Mesendoderm (in vitro differentiated cells): Measurements from ENCODE around the gene AGBL4.

Experiments
- DNase-seq: peaks from one replicate; pipeline ENCODE4 v3.0.0; 2013
- H2AK5ac ChIP-seq: 2 replicates; pipeline ENCODE4 v1.6.1; 2013; ENCODE audit warnings: low read length, inconsistent platforms
- H2BK120ac ChIP-seq: 2 replicates; pipeline ENCODE4 v1.6.1; 2013; ENCODE audit warnings: low read depth, mild to moderate bottlenecking, low read length, moderate library complexity, mixed read lengths
- H2BK15ac ChIP-seq: replicated peaks from 2 replicates; pipeline ENCODE4 v1.6.1; 2013; ENCODE audit warnings: low read depth, mild to moderate bottlenecking, moderate library complexity
- H2BK5ac ChIP-seq: 2 replicates; pipeline ENCODE4 v1.6.1; 2013; ENCODE audit warnings: low read length, inconsistent platforms
- H3K18ac ChIP-seq: 2 replicates; pipeline ENCODE4 v1.6.1; 2013; ENCODE audit warnings: mild to moderate bottlenecking, low read length, mixed read lengths
- H3K23ac ChIP-seq: one replicate; pipeline ENCODE4 v1.6.1; 2013; ENCODE audit warnings: low read length
- H3K27ac ChIP-seq: 2 replicates; pipeline ENCODE4 v1.5.1; 2013; ENCODE audit warnings: low read depth, mild to moderate bottlenecking, inconsistent platforms, low read length, moderate library complexity
- H3K27me3 ChIP-seq: 2 replicates; pipeline ENCODE4 v1.6.1; 2013; ENCODE audit warnings: low read length, control low read depth, mild to moderate bottlenecking, inconsistent platforms; ENCODE audit not compliant: insufficient read depth, poor library complexity
- H3K36me3 ChIP-seq: 2 replicates; pipeline ENCODE4 v1.6.1; 2013; ENCODE audit warnings: low read length, inconsistent platforms; ENCODE audit not compliant: control insufficient read depth, insufficient read depth
- H3K4ac ChIP-seq: one replicate; pipeline ENCODE4 v1.6.1; 2013; ENCODE audit warnings: low read depth, mild to moderate bottlenecking, low read length, moderate library complexity
- H3K4me1 ChIP-seq: 2 replicates; pipeline ENCODE4 v1.6.1; 2013; ENCODE audit warnings: low read depth, low read length, inconsistent platforms; ENCODE audit not compliant: control insufficient read depth
- H3K4me2 ChIP-seq: 2 replicates; pipeline ENCODE4 v1.6.1; 2013; ENCODE audit warnings: low read length
- H3K4me3 ChIP-seq: 2 replicates; pipeline ENCODE4 v1.5.1; 2013; ENCODE audit warnings: mild to moderate bottlenecking, low read length
- H3K56ac ChIP-seq: one replicate; pipeline ENCODE4 v1.6.1; 2013; ENCODE audit warnings: low read length
- H3K79me1 ChIP-seq: 2 replicates; pipeline ENCODE4 v1.6.1; 2013; ENCODE audit warnings: low read length, inconsistent platforms
- H3K79me2 ChIP-seq: 2 replicates; pipeline ENCODE4 v1.6.1; 2013; ENCODE audit warnings: mild to moderate bottlenecking, low read length; ENCODE audit not compliant: control insufficient read depth, insufficient read depth
- H3K9ac ChIP-seq: 2 replicates; pipeline ENCODE4 v1.6.1; 2013; ENCODE audit warnings: low read length, inconsistent platforms
- H4K5ac ChIP-seq: one replicate; pipeline ENCODE4 v1.6.1; 2013; ENCODE audit warnings: low read length
- H4K8ac ChIP-seq: one replicate; pipeline ENCODE4 v1.6.1; 2013; ENCODE audit warnings: low read depth, mild to moderate bottlenecking, control low read depth, low read length, moderate library complexity
- WGBS: extraction: QIAGEN DNeasy Blood & Tissue Kit; methylation state at CpG from one replicate; pipeline ENCODE4 v1.1.7; 2013; ENCODE audit warnings: low lambda C conversion rate, missing lambda C conversion rate; ENCODE audit not compliant: insufficient coverage; ENCODE audit errors: extremely low coverage; 5-methylcytosine and 5-hydroxymethylcytosine counted together

AGBL4 gene

GRCh38 chr1:49213301-49213700 lies 810.5 kb downstream of the AGBL4 start:
- no peak overlapping the region for H4K5ac ChIP-seq
- H3K4ac ChIP-seq: no peak overlapping the region
- no peak overlapping the region for H3K27ac ChIP-seq
- H2BK120ac ChIP-seq: no peak overlapping the region
- H3K23ac ChIP-seq: no peak overlapping the region
- H3K27me3 ChIP-seq: no peaks in the 10 kb centered on the region
- no peak overlapping the region for H3K4me2 ChIP-seq
- no peak overlapping the region for H3K18ac ChIP-seq
- H3K9ac ChIP-seq: no peak overlapping the region
- no peak overlapping the region for H2AK5ac ChIP-seq
- no peaks in the 10 kb centered on the region for H3K79me2 ChIP-seq
- H3K79me1 ChIP-seq: no peaks in the 10 kb centered on the region
- WGBS: no CpG with 5 or more reads among the region's 4 CpGs
- DNase-seq: no peak
- H4K8ac ChIP-seq: no peak overlapping the region
- no peaks in the 10 kb centered on the region for H3K36me3 ChIP-seq
- no peak overlapping the region for H2BK15ac ChIP-seq
- no peak overlapping the region for H3K4me3 ChIP-seq
- H3K4me1 ChIP-seq: no peaks in the 10 kb centered on the region
- no peak overlapping the region for H3K56ac ChIP-seq
- H2BK5ac ChIP-seq: no peak overlapping the region

GRCh38 chr1:49208712-49209111 lies 815.0 kb downstream of the AGBL4 start:
- H3K4me1 ChIP-seq: no peaks in the 10 kb centered on the region
- no peak overlapping the region for H2BK15ac ChIP-seq
- H3K36me3 ChIP-seq: no peaks in the 10 kb centered on the region
- no peak overlapping the region for H2BK120ac ChIP-seq
- H4K5ac ChIP-seq: no peak overlapping the region
- no peak overlapping the region for H3K4me2 ChIP-seq
- H2BK5ac ChIP-seq: no peak overlapping the region
- H3K79me1 ChIP-seq: no peaks in the 10 kb centered on the region
- H4K8ac ChIP-seq: no peak overlapping the region
- no peaks in the 10 kb centered on the region for H3K79me2 ChIP-seq
- H3K4me3 ChIP-seq: no peak overlapping the region
- H3K23ac ChIP-seq: no peak overlapping the region
- H3K18ac ChIP-seq: no peak overlapping the region
- H3K9ac ChIP-seq: no peak overlapping the region
- no peak overlapping the region for H2AK5ac ChIP-seq
- H3K27ac ChIP-seq: no peak overlapping the region
- DNase-seq: no peak
- no CpG with 5 or more reads among the region's 4 CpGs for WGBS
- H3K56ac ChIP-seq: no peak overlapping the region
- no peaks in the 10 kb centered on the region for H3K27me3 ChIP-seq
- H3K4ac ChIP-seq: no peak overlapping the region

DNA sequence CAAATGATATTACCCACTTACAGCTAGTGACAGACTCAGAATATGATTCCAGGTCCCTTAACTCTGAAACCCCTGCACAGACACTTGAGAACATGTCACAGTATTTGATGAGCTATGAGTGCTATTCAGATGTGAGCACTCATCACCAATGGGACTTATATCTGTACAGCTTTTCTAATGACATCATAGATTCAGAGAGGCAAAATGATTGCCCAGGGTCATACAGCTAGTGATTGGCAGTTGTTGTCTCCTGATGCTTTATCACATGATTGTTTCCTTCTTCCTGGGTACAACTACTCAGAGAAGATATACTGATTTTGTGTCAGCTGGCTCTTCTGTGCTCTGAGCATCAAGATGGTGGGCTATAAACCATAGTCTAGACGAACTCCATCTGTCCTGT lies 819.0 kb downstream of the AGBL4 start:
- Histone ChIP-seq H3K18ac (no peak overlapping the region), H3K9ac (no peak overlapping the region), H3K4me2 (no peak overlapping the region), H3K56ac (no peak overlapping the region), H3K4ac (no peak overlapping the region), H3K4me3 (no peak overlapping the region), H3K23ac (no peak overlapping the region), H2BK15ac (no peak overlapping the region), H3K4me1 (no peaks in the 10 kb centered on the region), H4K5ac (no peak overlapping the region), H3K27ac (no peak overlapping the region), H3K79me2 (no peaks in the 10 kb centered on the region), H3K27me3 (no peaks in the 10 kb centered on the region), H2BK5ac (no peak overlapping the region), H2AK5ac (no peak overlapping the region), H4K8ac (no peak overlapping the region), H2BK120ac (no peak overlapping the region), H3K36me3 (no peaks in the 10 kb centered on the region), H3K79me1 (no peaks in the 10 kb centered on the region)
- no peak for DNase-seq
- no CpG with 5 or more reads among the region's 1 CpG for WGBS

DNA sequence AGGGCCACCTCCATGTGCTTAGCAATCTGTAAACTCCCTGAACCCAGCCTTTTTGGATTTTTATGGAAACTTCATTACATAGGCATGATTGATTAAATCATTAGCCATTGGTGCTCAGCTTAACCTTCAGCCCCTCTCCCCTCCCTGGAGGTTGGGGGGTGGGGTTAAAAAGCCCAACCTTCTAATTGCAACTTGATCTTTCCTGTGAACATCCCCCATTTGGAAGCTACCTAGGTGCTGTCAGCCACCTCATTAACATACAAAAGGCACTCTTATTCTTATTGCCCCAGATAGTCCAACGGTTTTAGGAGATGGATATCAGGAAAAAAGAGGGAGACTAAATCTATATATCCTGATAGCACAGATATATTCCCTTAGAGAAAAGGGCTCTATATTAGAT lies 823.0 kb downstream of the AGBL4 start:
- no peak overlapping the region for H2BK120ac ChIP-seq
- no peak overlapping the region for H3K18ac ChIP-seq
- no peak overlapping the region for H2BK5ac ChIP-seq
- H4K8ac ChIP-seq: no peak overlapping the region
- WGBS: no CpG with 5 or more reads among the region's 1 CpG
- H3K9ac ChIP-seq: no peak overlapping the region
- no peak overlapping the region for H3K4me3 ChIP-seq
- H3K23ac ChIP-seq: no peak overlapping the region
- no peak overlapping the region for H3K27ac ChIP-seq
- no peak overlapping the region for H4K5ac ChIP-seq
- H3K4me1 ChIP-seq: no peaks in the 10 kb centered on the region
- H3K56ac ChIP-seq: no peak overlapping the region
- H2AK5ac ChIP-seq: no peak overlapping the region
- H3K36me3 ChIP-seq: no peaks in the 10 kb centered on the region
- no peak overlapping the region for H2BK15ac ChIP-seq
- H3K79me2 ChIP-seq: no peaks in the 10 kb centered on the region
- no peak overlapping the region for H3K4me2 ChIP-seq
- no peaks in the 10 kb centered on the region for H3K27me3 ChIP-seq
- H3K4ac ChIP-seq: no peak overlapping the region
- DNase-seq: peak; percentile 19
- H3K79me1 ChIP-seq: no peaks in the 10 kb centered on the region

DNA sequence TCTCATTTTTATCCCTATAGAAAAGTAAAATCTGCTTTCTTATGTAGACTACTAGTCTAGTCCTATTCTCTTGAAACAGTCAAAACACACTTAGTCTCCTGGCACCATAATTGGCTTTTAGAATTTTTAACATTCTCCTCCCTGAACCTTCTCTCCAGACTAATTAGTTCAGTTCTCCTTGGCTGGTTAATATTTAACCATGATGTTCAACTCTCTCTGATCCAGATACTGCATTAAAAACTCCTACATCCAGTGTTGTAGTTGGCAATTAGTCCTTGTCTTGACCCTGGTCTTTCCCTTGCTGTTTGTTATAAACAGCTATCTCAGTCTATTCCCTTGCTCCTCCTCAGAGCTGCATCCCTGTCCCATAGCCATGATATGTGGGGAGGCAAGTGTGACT lies 824.2 kb downstream of the AGBL4 start:
- H3K4me3 ChIP-seq: no peak overlapping the region
- no peak overlapping the region for H4K5ac ChIP-seq
- H3K9ac ChIP-seq: no peak overlapping the region
- no peak overlapping the region for H3K23ac ChIP-seq
- no peaks in the 10 kb centered on the region for H3K79me1 ChIP-seq
- H3K79me2 ChIP-seq: no peaks in the 10 kb centered on the region
- H2BK5ac ChIP-seq: no peak overlapping the region
- no peaks in the 10 kb centered on the region for H3K36me3 ChIP-seq
- H3K4me1 ChIP-seq: no peaks in the 10 kb centered on the region
- no peak overlapping the region for H4K8ac ChIP-seq
- no peak for DNase-seq
- H2AK5ac ChIP-seq: no peak overlapping the region
- H3K56ac ChIP-seq: no peak overlapping the region
- no peaks in the 10 kb centered on the region for H3K27me3 ChIP-seq
- H3K4ac ChIP-seq: no peak overlapping the region
- H3K27ac ChIP-seq: no peak overlapping the region
- no peak overlapping the region for H2BK120ac ChIP-seq
- no peak overlapping the region for H3K18ac ChIP-seq
- no peak overlapping the region for H2BK15ac ChIP-seq
- H3K4me2 ChIP-seq: no peak overlapping the region

GRCh38 chr1:49197081-49197480 lies 826.7 kb downstream of the AGBL4 start:
- H3K56ac ChIP-seq: no peak overlapping the region
- no peak overlapping the region for H3K23ac ChIP-seq
- no CpG with 5 or more reads among the region's 2 CpGs for WGBS
- no peak for DNase-seq
- H3K79me2 ChIP-seq: no peaks in the 10 kb centered on the region
- H3K27me3 ChIP-seq: no peaks in the 10 kb centered on the region
- H3K36me3 ChIP-seq: no peaks in the 10 kb centered on the region
- H2BK120ac ChIP-seq: no peak overlapping the region
- H3K4me3 ChIP-seq: no peak overlapping the region
- no peak overlapping the region for H3K9ac ChIP-seq
- H3K18ac ChIP-seq: no peak overlapping the region
- H3K4me1 ChIP-seq: no peaks in the 10 kb centered on the region
- H3K27ac ChIP-seq: no peak overlapping the region
- H2AK5ac ChIP-seq: no peak overlapping the region
- no peak overlapping the region for H3K4ac ChIP-seq
- no peak overlapping the region for H3K4me2 ChIP-seq
- no peak overlapping the region for H4K8ac ChIP-seq
- no peaks in the 10 kb centered on the region for H3K79me1 ChIP-seq
- H4K5ac ChIP-seq: no peak overlapping the region
- no peak overlapping the region for H2BK5ac ChIP-seq
- H2BK15ac ChIP-seq: no peak overlapping the region
